ENCODE data around the gene MTMR2. TPM values are rescaled to one million over a fixed set of nuclear protein-coding genes. Genes with fewer than 3 reads are reported as not detected.

The MTMR2 gene
- total RNA-seq (15.4 and 16.1 TPM in 2 replicates), polyA plus RNA-seq (4.8 and 5.3 TPM in 2 replicates), polyA minus RNA-seq (3.2 and 6.0 TPM in 2 replicates)
- 7.4 TPM for total RNA-seq (2013)

GRCh38 chr11:95923728-95924413 is at the start of gene MTMR2:
Gene MTMR2 (minus strand): TSS chr11:95924107. CDS start chr11:95923954, 153 bp downstream.
- Histone ChIP-seq H3K4me3 (ENCODE audit: control extremely low read depth in 1 of 5, extremely low read depth in 1 of 5, insufficient read depth in 1 of 5, low read depth in 2 of 5, low read length in 4 of 5) (peak within 1 kb of the TSS; percentile 70 to 95 (median 86)), H4K20me1 (ENCODE audit: control insufficient read depth, insufficient read depth, low read length, poor library complexity, severe bottlenecking) (no peaks in the 10 kb centered on the region), H3K27ac (ENCODE audit: low read length in 2 of 2) (peak within 1 kb of the TSS; percentile 68 to 83), H2AFZ (ENCODE audit: insufficient read depth, low read depth, low read length, poor library complexity, severe bottlenecking) (peak within 1 kb of the TSS; percentile 87), H3K27me3 (replicated peaks in 1 of 4; ENCODE audit: control extremely low read depth in 1 of 4, control insufficient read depth in 3 of 4, insufficient read depth in 4 of 4, low read length in 3 of 4) (peaks cover 0 to 2% (median 0%) of the 10 kb centered on the region in 4 experiments), H3K36me3 (replicated peaks in 1 of 2; ENCODE audit: control extremely low read depth in 1 of 2, control insufficient read depth in 1 of 2, extremely low read depth in 1 of 2, insufficient read depth in 2 of 2, low read length in 1 of 2) (no peaks in the 10 kb centered on the region), H3K9me3 (ENCODE audit: control extremely low read depth in 1 of 3, control insufficient read depth in 2 of 3, insufficient read depth in 1 of 3, low read length in 2 of 3) (no peaks in the 10 kb centered on the region), H3K4me1 (ENCODE audit: control insufficient read depth in 2 of 2, insufficient read depth in 2 of 2, low read length in 2 of 2) (peaks cover 9 to 16% of the 10 kb centered on the region in 2 donors), H3K79me2 (ENCODE audit: control insufficient read depth, insufficient read depth, low read length) (peaks cover 6% of the 10 kb centered on the region), H3K4me2 (replicated peaks; ENCODE audit: low read depth, low read length, poor library complexity, severe bottlenecking) (peak within 1 kb of the TSS; percentile 72), H3K9ac (ENCODE audit: low read length) (peak within 1 kb of the TSS; percentile 97)
- ATAC-seq (ENCODE audit: low read depth) (peak; percentile 95), DNase-seq (peak; percentile 65)
- WGBS (ENCODE audit: insufficient coverage): under 1% methylated on average over 49 of the region's 49 CpGs
- TF ChIP-seq EZH2 (IDR thresholded peaks at IDR 0.05; ENCODE audit: borderline replicate concordance, insufficient read depth, low read depth, low read length, poor library complexity, severe bottlenecking) (no peak), CTCF (IDR thresholded peaks at IDR 0.05) (no peak)
- H3K4me1 Mint-ChIP-seq: peaks cover 25% of the 10 kb centered on the region
- CTCF ChIA-PET: interaction anchor here (0.8 to 1.0 kb wide), 2 partner anchors 466 to 469 kb away, joined by 3 read pairs; partner anchors contain the start of genes CCDC82 and JRKL
- H3K27me3 Mint-ChIP-seq: peaks cover 13% of the 10 kb centered on the region
- peak within 1 kb of the TSS; percentile 97 for H3K27ac Mint-ChIP-seq
- H3K9me3 Mint-ChIP-seq (ENCODE audit: insufficient read depth): no peaks in the 10 kb centered on the region
- intact Hi-C loops (cut with micrococcal nuclease): loop anchor here (1.0 to 2.0 kb wide), 2 partner anchors 419 to 465 kb away; partner anchors contain the start of genes CCDC82 and MAML2
- POLR2A ChIA-PET: no interaction called here
- peak within 1 kb of the TSS; percentile 98 for H3K4me3 Mint-ChIP-seq

- Histone ChIP-seq H3K9ac (ENCODE audit: low read length) (no peak overlapping the region), H3K4me3 (ENCODE audit: control extremely low read depth in 1 of 5, extremely low read depth in 1 of 5, insufficient read depth in 1 of 5, low read depth in 2 of 5, low read length in 4 of 5) (no peak overlapping the region), H3K27me3 (replicated peaks in 1 of 4; ENCODE audit: control extremely low read depth in 1 of 4, control insufficient read depth in 3 of 4, insufficient read depth in 4 of 4, low read length in 3 of 4) (no peaks in the 10 kb centered on the region), H4K20me1 (ENCODE audit: control insufficient read depth, insufficient read depth, low read length, poor library complexity, severe bottlenecking) (no peaks in the 10 kb centered on the region), H2AFZ (ENCODE audit: insufficient read depth, low read depth, low read length, poor library complexity, severe bottlenecking) (no peak overlapping the region), H3K79me2 (ENCODE audit: control insufficient read depth, insufficient read depth, low read length) (no peaks in the 10 kb centered on the region), H3K4me1 (ENCODE audit: control insufficient read depth in 2 of 2, insufficient read depth in 2 of 2, low read length in 2 of 2) (no peaks in the 10 kb centered on the region), H3K27ac (ENCODE audit: low read length in 2 of 2) (no peak overlapping the region), H3K4me2 (replicated peaks; ENCODE audit: low read depth, low read length, poor library complexity, severe bottlenecking) (no peak overlapping the region), H3K36me3 (replicated peaks in 1 of 2; ENCODE audit: control extremely low read depth in 1 of 2, control insufficient read depth in 1 of 2, extremely low read depth in 1 of 2, insufficient read depth in 2 of 2, low read length in 1 of 2) (no peaks in the 10 kb centered on the region), H3K9me3 (ENCODE audit: control extremely low read depth in 1 of 3, control insufficient read depth in 2 of 3, insufficient read depth in 1 of 3, low read length in 2 of 3) (no peaks in the 10 kb centered on the region)
- no peak for ATAC-seq (ENCODE audit: low read depth)
- no peak for TF ChIP-seq EZH2 (IDR thresholded peaks at IDR 0.05; ENCODE audit: borderline replicate concordance, insufficient read depth, low read depth, low read length, poor library complexity, severe bottlenecking)
- TF ChIP-seq CTCF (IDR thresholded peaks at IDR 0.05): no peak
- intact Hi-C loops (cut with micrococcal nuclease): no loop called here
- ChIA-PET POLR2A (no interaction called here), CTCF (no interaction called here)
- WGBS (ENCODE audit: insufficient coverage): no CpG with 5 or more reads among the region's 2 CpGs
- H3K4me1 Mint-ChIP-seq: no peaks in the 10 kb centered on the region
- H3K4me3 Mint-ChIP-seq: no peak overlapping the region
- no peaks in the 10 kb centered on the region for H3K27me3 Mint-ChIP-seq
- H3K9me3 Mint-ChIP-seq (ENCODE audit: insufficient read depth): peaks cover 3% of the 10 kb centered on the region
- H3K27ac Mint-ChIP-seq: no peak overlapping the region
- DNase-seq: no peak
Measured at GRCh38 chr11:95972060-95972459, 48.2 kb upstream of the MTMR2 start.

Measured in B cell (primary cell).